Measurements from ENCODE around the gene DCDC2C. TPM values are rescaled to one million over a fixed set of nuclear protein-coding genes. Genes with fewer than 3 reads are reported as not detected.
A peak's percentile ranks its signal among the peaks of the same experiment; 100 is the strongest.
"Not testable (repeated sequence)": the region's sequence is repeated elsewhere in the genome, so short reads cannot be mapped to it uniquely, and the experiment has no call there.

The DCDC2C gene
- polyA plus RNA-seq (ENCODE audit: insufficient read length in 3 of 3): under 1 TPM in 1 of 3 donors, not detected in 2; 0.31 TPM

- DNase-seq (ENCODE audit: low read depth in 3 of 3, low spot score in 2 of 3): no peak
These were observed at the start of gene DCDC2C for GRCh38 chr2:3703236-3703756. DCDC2C (plus strand) TSS chr2:3703575; CDS start chr2:3703752, 177 bp downstream.

- DNase-seq (ENCODE audit: low read depth in 3 of 3, low spot score in 2 of 3): no peak
These were observed 49.4 kb upstream of the DCDC2C start for GRCh38 chr2:3654011-3654410.

GRCh38 chr2:3654531-3655225, 48.7 kb upstream of the DCDC2C start:
- no peak for DNase-seq (ENCODE audit: low read depth in 3 of 3, low spot score in 2 of 3)

GRCh38 chr2:3655871-3656761, 47.3 kb upstream of the DCDC2C start:
- DNase-seq (ENCODE audit: low read depth in 3 of 3, low spot score in 2 of 3): no peak

GRCh38 chr2:3656762-3657721, 46.3 kb upstream of the DCDC2C start:
- DNase-seq (ENCODE audit: low read depth in 3 of 3, low spot score in 2 of 3): peak in 1 of 3 donors; percentile 21

- no peak for DNase-seq (ENCODE audit: low read depth in 3 of 3, low spot score in 2 of 3)
These were observed 45.5 kb upstream of the DCDC2C start, which contains the start of gene ALLC for GRCh38 chr2:3657881-3658280. ALLC (plus strand) TSS chr2:3658200; CDS start chr2:3671158, 12,958 bp downstream.

GRCh38 chr2:3659447-3660432, 43.6 kb upstream of the DCDC2C start:
- DNase-seq (ENCODE audit: low read depth in 3 of 3, low spot score in 2 of 3): peak in 1 of 3 donors; percentile 19

- not testable (repeated sequence) for DNase-seq (ENCODE audit: low read depth in 3 of 3, low spot score in 2 of 3)
These were observed 42.7 kb upstream of the DCDC2C start for GRCh38 chr2:3660640-3661039.

GRCh38 chr2:3661149-3661660, 42.2 kb upstream of the DCDC2C start:
- no peak for DNase-seq (ENCODE audit: low read depth in 3 of 3, low spot score in 2 of 3)

GRCh38 chr2:3662239-3662638, 41.1 kb upstream of the DCDC2C start:
- no peak for DNase-seq (ENCODE audit: low read depth in 3 of 3, low spot score in 2 of 3)

GRCh38 chr2:3664118-3664517, 39.3 kb upstream of the DCDC2C start:
- DNase-seq (ENCODE audit: low read depth in 3 of 3, low spot score in 2 of 3): no peak

GRCh38 chr2:3664925-3665324, 38.5 kb upstream of the DCDC2C start:
- no peak for DNase-seq (ENCODE audit: low read depth in 3 of 3, low spot score in 2 of 3)

- DNase-seq (ENCODE audit: low read depth in 3 of 3, low spot score in 2 of 3): no peak
These were observed 37.3 kb upstream of the DCDC2C start for GRCh38 chr2:3665886-3666612.

- DNase-seq (ENCODE audit: low read depth in 3 of 3, low spot score in 2 of 3): no peak
These were observed 36.8 kb upstream of the DCDC2C start for GRCh38 chr2:3666613-3666975.

GRCh38 chr2:3667151-3667631, 36.2 kb upstream of the DCDC2C start:
- DNase-seq (ENCODE audit: low read depth in 3 of 3, low spot score in 2 of 3): no peak

- no peak for DNase-seq (ENCODE audit: low read depth in 3 of 3, low spot score in 2 of 3)
These were observed 33.7 kb upstream of the DCDC2C start for GRCh38 chr2:3669656-3670055.

GRCh38 chr2:3670376-3670775, 33.0 kb upstream of the DCDC2C start:
- DNase-seq (ENCODE audit: low read depth in 3 of 3, low spot score in 2 of 3): no peak

GRCh38 chr2:3670941-3671340, 32.4 kb upstream of the DCDC2C start:
- DNase-seq (ENCODE audit: low read depth in 3 of 3, low spot score in 2 of 3): no peak
